H1 (cell line): ENCODE measurements around the gene ATF3. TPM values are rescaled to one million over a fixed set of nuclear protein-coding genes. Genes with fewer than 3 reads are reported as not detected.

Experiments used
- BCL11A ChIP-seq, 2 experiments: IDR thresholded peaks; one replicate each; pipeline ENCODE4 v1.6.1; 2011; ENCODE audit warnings: low read depth in 2 of 2, low read length in 2 of 2, mild to moderate bottlenecking in 2 of 2
- EZH2 ChIP-seq: fragments of 200-600 bp; sonication (generic); IDR thresholded peaks from 2 replicates; pipeline ENCODE4 v1.7.1; 2012; ENCODE audit warnings: low read depth, mild to moderate bottlenecking, moderate library complexity, low read length, inconsistent platforms; ENCODE audit not compliant: severe bottlenecking
- JUND ChIP-seq: IDR thresholded peaks from 2 replicates; pipeline ENCODE4 v1.6.1; 2011; ENCODE audit warnings: mild to moderate bottlenecking, improper control_type of control experiment, low read length
- TCF12 ChIP-seq: IDR thresholded peaks from 2 replicates; pipeline ENCODE4 v1.6.1; 2011; ENCODE audit warnings: low read depth, mild to moderate bottlenecking, low read length
- polyA plus RNA-seq, 7 experiments: library from polyadenylated mRNA; depleted of rRNA in 3 of 7; stranded (reverse) in 5 of 7; unstranded in 2 of 7; fragments of >200 nt in 5 of 7; fragments of 200-250 nt in 2 of 7; gene quantifications; 1 replicate in 5 of 7; 2 replicates in 1 of 7; 4 replicates in 1 of 7; pipeline versions ENCODE4 v1.2.1 to v1.2.3, GENCODE V29; 2011 to 2013; ENCODE audit warnings: missing spikeins in 2 of 7, mixed read lengths in 2 of 7
- total RNA-seq: library from RNA; stranded (reverse); fragmentation: NEBNext Ultra II Directional; extraction: Animal tissue kit (Norgen Biotek cat#: 25700); gene quantifications from 2 replicates; pipeline ENCODE4 v1.2.1, GENCODE V29; 2021
- TF ChIP-seq, protein P1 (sequence below): IDR thresholded peaks from 2 replicates; pipeline ENCODE4 v1.6.1; 2011; ENCODE audit warnings: low read depth, mild to moderate bottlenecking, low read length; ENCODE audit not compliant: insufficient read depth
- TF ChIP-seq, protein P2 (sequence below): fragments of 300-600 bp; sonication (generic); IDR thresholded peaks from 2 replicates; pipeline ENCODE4 v1.7.1; 2012; ENCODE audit warnings: low read length, moderate library complexity, mild to moderate bottlenecking, inconsistent platforms; ENCODE audit not compliant: insufficient replicate concordance

The ATF3 gene
- total and polyA plus RNA-seq, 2 of the 8 experiments (the other 6 are each of a cell fraction or from before 2014, with no cell fraction given): 12.2 to 27.7 TPM

DNA sequence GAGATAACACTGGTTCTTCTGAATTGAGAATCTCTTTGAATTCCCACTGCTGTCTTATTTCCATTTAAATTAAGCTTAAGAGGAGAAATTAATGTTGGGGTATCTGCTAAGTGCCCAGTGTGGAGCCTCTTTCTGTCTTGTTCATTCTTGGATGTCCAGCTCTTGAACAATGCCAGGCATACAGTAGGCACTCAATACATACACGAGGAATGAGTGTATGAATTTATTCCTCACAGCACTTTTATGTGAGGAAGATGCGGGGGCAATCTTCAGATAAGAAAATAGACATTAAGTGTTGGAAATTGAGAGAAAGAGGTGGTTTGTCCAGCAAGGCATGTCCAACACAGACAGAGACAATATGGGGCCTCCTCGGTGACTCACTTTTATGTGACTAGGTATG lies 11.8 kb upstream of the ATF3 start (continued):
- TF ChIP-seq, protein P1, sequence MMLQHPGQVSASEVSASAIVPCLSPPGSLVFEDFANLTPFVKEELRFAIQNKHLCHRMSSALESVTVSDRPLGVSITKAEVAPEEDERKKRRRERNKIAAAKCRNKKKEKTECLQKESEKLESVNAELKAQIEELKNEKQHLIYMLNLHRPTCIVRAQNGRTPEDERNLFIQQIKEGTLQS: no peak
- TF ChIP-seq BCL11A (IDR thresholded peaks at IDR 0.05; ENCODE audit: low read depth in 2 of 2, low read length in 2 of 2): no peak
- no peak for TF ChIP-seq JUND
- TF ChIP-seq EZH2: no peak
- TF ChIP-seq, protein P2, sequence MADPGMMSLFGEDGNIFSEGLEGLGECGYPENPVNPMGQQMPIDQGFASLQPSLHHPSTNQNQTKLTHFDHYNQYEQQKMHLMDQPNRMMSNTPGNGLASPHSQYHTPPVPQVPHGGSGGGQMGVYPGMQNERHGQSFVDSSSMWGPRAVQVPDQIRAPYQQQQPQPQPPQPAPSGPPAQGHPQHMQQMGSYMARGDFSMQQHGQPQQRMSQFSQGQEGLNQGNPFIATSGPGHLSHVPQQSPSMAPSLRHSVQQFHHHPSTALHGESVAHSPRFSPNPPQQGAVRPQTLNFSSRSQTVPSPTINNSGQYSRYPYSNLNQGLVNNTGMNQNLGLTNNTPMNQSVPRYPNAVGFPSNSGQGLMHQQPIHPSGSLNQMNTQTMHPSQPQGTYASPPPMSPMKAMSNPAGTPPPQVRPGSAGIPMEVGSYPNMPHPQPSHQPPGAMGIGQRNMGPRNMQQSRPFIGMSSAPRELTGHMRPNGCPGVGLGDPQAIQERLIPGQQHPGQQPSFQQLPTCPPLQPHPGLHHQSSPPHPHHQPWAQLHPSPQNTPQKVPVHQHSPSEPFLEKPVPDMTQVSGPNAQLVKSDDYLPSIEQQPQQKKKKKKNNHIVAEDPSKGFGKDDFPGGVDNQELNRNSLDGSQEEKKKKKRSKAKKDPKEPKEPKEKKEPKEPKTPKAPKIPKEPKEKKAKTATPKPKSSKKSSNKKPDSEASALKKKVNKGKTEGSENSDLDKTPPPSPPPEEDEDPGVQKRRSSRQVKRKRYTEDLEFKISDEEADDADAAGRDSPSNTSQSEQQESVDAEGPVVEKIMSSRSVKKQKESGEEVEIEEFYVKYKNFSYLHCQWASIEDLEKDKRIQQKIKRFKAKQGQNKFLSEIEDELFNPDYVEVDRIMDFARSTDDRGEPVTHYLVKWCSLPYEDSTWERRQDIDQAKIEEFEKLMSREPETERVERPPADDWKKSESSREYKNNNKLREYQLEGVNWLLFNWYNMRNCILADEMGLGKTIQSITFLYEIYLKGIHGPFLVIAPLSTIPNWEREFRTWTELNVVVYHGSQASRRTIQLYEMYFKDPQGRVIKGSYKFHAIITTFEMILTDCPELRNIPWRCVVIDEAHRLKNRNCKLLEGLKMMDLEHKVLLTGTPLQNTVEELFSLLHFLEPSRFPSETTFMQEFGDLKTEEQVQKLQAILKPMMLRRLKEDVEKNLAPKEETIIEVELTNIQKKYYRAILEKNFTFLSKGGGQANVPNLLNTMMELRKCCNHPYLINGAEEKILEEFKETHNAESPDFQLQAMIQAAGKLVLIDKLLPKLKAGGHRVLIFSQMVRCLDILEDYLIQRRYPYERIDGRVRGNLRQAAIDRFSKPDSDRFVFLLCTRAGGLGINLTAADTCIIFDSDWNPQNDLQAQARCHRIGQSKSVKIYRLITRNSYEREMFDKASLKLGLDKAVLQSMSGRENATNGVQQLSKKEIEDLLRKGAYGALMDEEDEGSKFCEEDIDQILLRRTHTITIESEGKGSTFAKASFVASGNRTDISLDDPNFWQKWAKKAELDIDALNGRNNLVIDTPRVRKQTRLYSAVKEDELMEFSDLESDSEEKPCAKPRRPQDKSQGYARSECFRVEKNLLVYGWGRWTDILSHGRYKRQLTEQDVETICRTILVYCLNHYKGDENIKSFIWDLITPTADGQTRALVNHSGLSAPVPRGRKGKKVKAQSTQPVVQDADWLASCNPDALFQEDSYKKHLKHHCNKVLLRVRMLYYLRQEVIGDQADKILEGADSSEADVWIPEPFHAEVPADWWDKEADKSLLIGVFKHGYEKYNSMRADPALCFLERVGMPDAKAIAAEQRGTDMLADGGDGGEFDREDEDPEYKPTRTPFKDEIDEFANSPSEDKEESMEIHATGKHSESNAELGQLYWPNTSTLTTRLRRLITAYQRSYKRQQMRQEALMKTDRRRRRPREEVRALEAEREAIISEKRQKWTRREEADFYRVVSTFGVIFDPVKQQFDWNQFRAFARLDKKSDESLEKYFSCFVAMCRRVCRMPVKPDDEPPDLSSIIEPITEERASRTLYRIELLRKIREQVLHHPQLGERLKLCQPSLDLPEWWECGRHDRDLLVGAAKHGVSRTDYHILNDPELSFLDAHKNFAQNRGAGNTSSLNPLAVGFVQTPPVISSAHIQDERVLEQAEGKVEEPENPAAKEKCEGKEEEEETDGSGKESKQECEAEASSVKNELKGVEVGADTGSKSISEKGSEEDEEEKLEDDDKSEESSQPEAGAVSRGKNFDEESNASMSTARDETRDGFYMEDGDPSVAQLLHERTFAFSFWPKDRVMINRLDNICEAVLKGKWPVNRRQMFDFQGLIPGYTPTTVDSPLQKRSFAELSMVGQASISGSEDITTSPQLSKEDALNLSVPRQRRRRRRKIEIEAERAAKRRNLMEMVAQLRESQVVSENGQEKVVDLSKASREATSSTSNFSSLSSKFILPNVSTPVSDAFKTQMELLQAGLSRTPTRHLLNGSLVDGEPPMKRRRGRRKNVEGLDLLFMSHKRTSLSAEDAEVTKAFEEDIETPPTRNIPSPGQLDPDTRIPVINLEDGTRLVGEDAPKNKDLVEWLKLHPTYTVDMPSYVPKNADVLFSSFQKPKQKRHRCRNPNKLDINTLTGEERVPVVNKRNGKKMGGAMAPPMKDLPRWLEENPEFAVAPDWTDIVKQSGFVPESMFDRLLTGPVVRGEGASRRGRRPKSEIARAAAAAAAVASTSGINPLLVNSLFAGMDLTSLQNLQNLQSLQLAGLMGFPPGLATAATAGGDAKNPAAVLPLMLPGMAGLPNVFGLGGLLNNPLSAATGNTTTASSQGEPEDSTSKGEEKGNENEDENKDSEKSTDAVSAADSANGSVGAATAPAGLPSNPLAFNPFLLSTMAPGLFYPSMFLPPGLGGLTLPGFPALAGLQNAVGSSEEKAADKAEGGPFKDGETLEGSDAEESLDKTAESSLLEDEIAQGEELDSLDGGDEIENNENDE: no peak
- no peak for TF ChIP-seq TCF12
